ENCODE results near the gene ZNF668. TPM values are rescaled to one million over a fixed set of nuclear protein-coding genes. Genes with fewer than 3 reads are reported as not detected.

Gene ZNF668
- total and polyA plus RNA-seq, 2 of the 4 experiments (the other 2 are of a cell fraction): 4.5 to 11.6 TPM

DNA sequence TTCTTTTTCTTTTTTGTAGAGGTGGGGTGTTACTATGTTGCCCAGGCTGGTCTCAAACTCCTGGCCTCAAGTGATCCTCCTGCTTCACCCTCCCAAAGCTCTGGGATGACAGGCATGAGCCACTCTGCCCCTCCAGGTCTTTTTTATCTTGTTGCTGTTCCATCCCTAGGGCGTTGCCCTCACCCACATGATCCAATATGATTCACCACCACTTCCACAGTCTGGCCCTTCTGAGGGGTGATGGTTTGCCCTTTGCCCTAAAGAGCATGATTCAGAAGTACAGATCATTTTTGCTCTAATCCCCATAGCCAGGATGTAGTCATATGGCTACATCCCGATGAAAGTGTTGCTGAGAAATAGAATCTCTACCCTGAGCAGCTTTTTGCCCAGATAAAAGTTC lies 21.9 kb downstream of the ZNF668 start (continued):
- peak; percentile 88 for TF ChIP-seq FOS (IDR thresholded peaks at IDR 0.05; ENCODE audit: low read depth, low read length)

DNA sequence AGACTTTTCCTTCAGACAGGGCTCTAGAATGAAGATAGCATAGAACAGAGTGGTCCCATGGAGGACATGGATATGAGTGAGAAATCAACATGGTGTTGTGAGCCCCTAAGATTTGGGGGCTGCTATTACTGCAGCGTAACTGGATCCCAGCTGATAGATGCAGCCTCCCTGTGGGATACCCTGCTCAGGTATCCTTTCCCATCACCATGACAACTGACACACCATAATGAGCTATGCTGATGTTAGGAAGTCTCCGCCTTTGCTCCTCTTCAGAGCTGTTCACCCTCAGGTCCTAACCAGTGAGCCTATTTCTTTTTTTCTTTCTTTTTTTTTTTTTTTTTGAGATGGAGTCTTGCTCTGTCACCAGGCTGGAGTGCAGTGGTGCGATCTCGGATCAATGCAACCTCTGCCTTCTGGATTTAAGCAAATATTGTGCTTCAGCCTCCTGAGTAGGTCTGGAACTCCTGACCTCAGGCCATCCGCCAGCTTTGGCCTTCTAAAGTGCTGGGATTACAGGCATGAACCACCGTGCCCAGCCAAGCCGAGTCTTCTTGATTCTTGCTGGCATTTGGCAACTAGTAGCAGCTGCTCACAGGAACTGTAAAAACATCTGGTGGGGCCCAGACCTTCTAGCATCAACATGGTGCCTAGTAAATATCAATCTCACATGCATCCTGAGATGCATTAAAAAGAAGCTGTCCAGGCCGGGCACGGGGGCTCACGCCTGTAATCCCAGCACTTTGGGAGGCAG lies 23.6 kb downstream of the ZNF668 start:
- Histone ChIP-seq H3K23ac (ENCODE audit: low read depth, low read length) (no peak overlapping the region), H3K27me3 (ENCODE audit: control insufficient read depth, insufficient read depth, low read length) (no peaks in the 10 kb centered on the region), H3K4ac (ENCODE audit: low read depth, low read length) (no peak overlapping the region), H3K18ac (ENCODE audit: low read depth, low read length) (no peak overlapping the region), H3K9ac (ENCODE audit: low read depth, low read length) (no peak overlapping the region), H4K20me1 (ENCODE audit: insufficient read depth, low read length) (no peaks in the 10 kb centered on the region; the same call in 1 of the 2 replicates), H3K14ac (replicated peaks; ENCODE audit: low read depth, low read length) (no peak overlapping the region), H3K4me1 (ENCODE audit: control insufficient read depth, insufficient read depth, low read length) (peaks cover 2% of the 10 kb centered on the region; the same call in 1 of the 2 replicates), H3K36me3 (ENCODE audit: control insufficient read depth, insufficient read depth, low read length) (no peaks in the 10 kb centered on the region), H2BK15ac (ENCODE audit: low read depth, low read length) (no peak overlapping the region), H2AK9ac (replicated peaks; ENCODE audit: low read depth, low read length, poor library complexity) (no peak overlapping the region), H2BK20ac (ENCODE audit: low read depth, low read length) (0 out of 2 replicates have a peak overlapping the region, but pooled peaks have one; percentile 5), H3K27ac (ENCODE audit: insufficient read depth, low read length) (no peak overlapping the region), H2BK120ac (ENCODE audit: low read depth, low read length) (no peak overlapping the region), H3K79me1 (ENCODE audit: low read depth in 1 of 2, low read length in 2 of 2) (peaks cover 0 to 6% of the 10 kb centered on the region in 2 experiments; a peak in 1 of 4 replicates), H3K4me2 (ENCODE audit: low read depth, low read length) (no peak overlapping the region), H2AK5ac (ENCODE audit: low read depth, low read length) (0 out of 2 replicates have a peak overlapping the region, but pooled peaks have one; percentile 3), H3K9me3 (ENCODE audit: control insufficient read depth, insufficient read depth, low read length) (no peaks in the 10 kb centered on the region), H3K9me1 (ENCODE audit: insufficient read depth, low read length) (peaks cover 7% of the 10 kb centered on the region), H4K8ac (ENCODE audit: low read depth in 2 of 2, low read length in 2 of 2) (no peak overlapping the region), H4K5ac (ENCODE audit: low read depth, low read length) (no peak overlapping the region), H3K56ac (ENCODE audit: extremely low read depth, insufficient read depth, low read length) (no peak overlapping the region), H2BK5ac (ENCODE audit: low read depth, low read length, poor library complexity, severe bottlenecking) (no peak overlapping the region), H2AFZ (replicated peaks; ENCODE audit: low read length, poor library complexity) (no peak overlapping the region), H4K91ac (ENCODE audit: insufficient read depth, low read depth, low read length) (no peak overlapping the region), H3K4me3 (ENCODE audit: insufficient read depth, low read depth, low read length) (no peak overlapping the region)
- BruUV-seq (replicated peaks): no TSS peak
- in situ Hi-C loops (cut with MboI; ENCODE audit: low sequenced_read_pairs): no loop called here
- ChIA-PET CTCF (no interaction called here), POLR2A (ENCODE audit: unreplicated experiment) (no interaction called here)
- dilution Hi-C loops (cut with HindIII; ENCODE audit: low sequenced_read_pairs, unreplicated experiment): no loop called here
- intact Hi-C loops (cut with micrococcal nuclease): no loop called here
- TF ChIP-seq POLR2A (IDR thresholded peaks at IDR 0.05; ENCODE audit: low read depth, low read length) (no peak), MXI1 (IDR thresholded peaks at IDR 0.05; ENCODE audit: borderline replicate concordance, low read depth, low read length) (no peak), BHLHE40 (IDR thresholded peaks at IDR 0.05; ENCODE audit: low read depth, low read length) (no peak)
- TF ChIP-seq, protein P1, sequence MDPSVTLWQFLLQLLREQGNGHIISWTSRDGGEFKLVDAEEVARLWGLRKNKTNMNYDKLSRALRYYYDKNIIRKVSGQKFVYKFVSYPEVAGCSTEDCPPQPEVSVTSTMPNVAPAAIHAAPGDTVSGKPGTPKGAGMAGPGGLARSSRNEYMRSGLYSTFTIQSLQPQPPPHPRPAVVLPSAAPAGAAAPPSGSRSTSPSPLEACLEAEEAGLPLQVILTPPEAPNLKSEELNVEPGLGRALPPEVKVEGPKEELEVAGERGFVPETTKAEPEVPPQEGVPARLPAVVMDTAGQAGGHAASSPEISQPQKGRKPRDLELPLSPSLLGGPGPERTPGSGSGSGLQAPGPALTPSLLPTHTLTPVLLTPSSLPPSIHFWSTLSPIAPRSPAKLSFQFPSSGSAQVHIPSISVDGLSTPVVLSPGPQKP (IDR thresholded peaks at IDR 0.05; ENCODE audit: borderline replicate concordance, low read depth, low read length): no peak
- ATAC-seq (ENCODE audit: low read depth): no peak
- DNase-seq: no peak
- WGBS, 2 experiments (ENCODE audit: extremely low coverage in 2 of 2, insufficient read length in 1 of 2): 86% methylated on average over 6 of the region's 10 CpGs; no CpG with 5 or more reads in 1 of the 2 experiments

All from IMR-90 (cell line).